Common myeloid progenitor, CD34-positive (primary cell): ENCODE measurements around the gene BICRA.

Experiments
- CTCF ChIA-PET: fragments of 350-600 bp; sonication (Branson Sonifier 250); formaldehyde crosslinking; loops from one replicate; lab custom pipeline; 2021; ENCODE audit warnings: antibody characterized with exemption; lab: Charles Lee
- POLR2A ChIA-PET: fragments of 350-600 bp; sonication (Branson Sonifier 250); formaldehyde crosslinking; loops from one replicate; lab custom pipeline; 2021; ENCODE audit warnings: antibody characterized with exemption; lab: Charles Lee
- DNase-seq, 3 donors: peaks; one replicate each; pipeline versions ENCODE4 v3.0.0 to v3.0.0-alpha.2; 2013
- H3K27ac ChIP-seq, 2 experiments: 1 replicate in 1 of 2; 2 replicates in 1 of 2; pipeline ENCODE4 v1.7.0; 2013; ENCODE audit warnings: inconsistent platforms in 2 of 2, low read length in 2 of 2, mild to moderate bottlenecking in 2 of 2, low read depth in 1 of 2, moderate library complexity in 1 of 2; ENCODE audit not compliant: severe bottlenecking in 2 of 2, insufficient read depth in 1 of 2, poor library complexity in 1 of 2
- H3K27me3 ChIP-seq, 5 experiments: replicated peaks in 2 of 5; 1 replicate in 3 of 5; 2 replicates in 2 of 5; pipeline versions ENCODE4 v1.6.1 to v1.7.0; 2013; ENCODE audit warnings: low read length in 4 of 5, mild to moderate bottlenecking in 2 of 5, moderate library complexity in 2 of 5, inconsistent platforms in 1 of 5; ENCODE audit not compliant: insufficient read depth in 5 of 5, control insufficient read depth in 4 of 5
- H3K36me3 ChIP-seq, 4 experiments: 1 replicate in 2 of 4; 2 replicates in 2 of 4; pipeline versions ENCODE4 v1.6.1 to v1.7.0; 2013; ENCODE audit warnings: low read length in 3 of 4, control low read depth in 1 of 4, mild to moderate bottlenecking in 1 of 4; ENCODE audit not compliant: control insufficient read depth in 4 of 4, insufficient read depth in 4 of 4
- H3K4me1 ChIP-seq, 4 experiments: 1 replicate in 3 of 4; 2 replicates in 1 of 4; pipeline versions ENCODE4 v1.6.1 to v1.7.1; 2013; ENCODE audit warnings: low read length in 3 of 4, mild to moderate bottlenecking in 3 of 4, control low read depth in 1 of 4, inconsistent platforms in 1 of 4, moderate library complexity in 1 of 4; ENCODE audit not compliant: control insufficient read depth in 4 of 4, insufficient read depth in 4 of 4; ENCODE audit errors: control extremely low read depth in 1 of 4
- H3K4me3 ChIP-seq, 7 experiments: 1 replicate in 4 of 7; 2 replicates in 3 of 7; pipeline versions ENCODE4 v1.5.1 to v1.7.0; 2013; ENCODE audit warnings: mild to moderate bottlenecking in 7 of 7, low read length in 6 of 7, moderate library complexity in 6 of 7, inconsistent platforms in 2 of 7, low read depth in 2 of 7, control low read depth in 1 of 7; ENCODE audit not compliant: insufficient read depth in 4 of 7, control insufficient read depth in 1 of 7; ENCODE audit errors: extremely low read depth in 1 of 7
- H3K9me3 ChIP-seq, 5 experiments: 1 replicate in 4 of 5; 2 replicates in 1 of 5; pipeline versions ENCODE4 v1.6.1 to v1.7.1; 2013; ENCODE audit warnings: low read length in 4 of 5, mild to moderate bottlenecking in 2 of 5, inconsistent platforms in 1 of 5, low read depth in 1 of 5, moderate library complexity in 1 of 5; ENCODE audit not compliant: control insufficient read depth in 4 of 5, insufficient read depth in 2 of 5; ENCODE audit errors: control extremely low read depth in 1 of 5
- WGBS: methylation state at CpG from one replicate; pipeline ENCODE4 v1.1.5; 2013; ENCODE audit not compliant: insufficient coverage; 5-methylcytosine and 5-hydroxymethylcytosine counted together

BICRA gene

GRCh38 chr19:47674548-47674947 is 65.6 kb downstream of the BICRA start:
- H3K27me3 ChIP-seq: no peaks in the 10 kb centered on the region
- H3K9me3 ChIP-seq: no peaks in the 10 kb centered on the region
- H3K27ac ChIP-seq: no peak overlapping the region
- 67% methylated on average over 2 of the region's 5 CpGs for WGBS
- ChIA-PET POLR2A (no interaction called here), CTCF (interaction anchor here (0.6 to 1.7 kb wide), 2 partner anchors 13 to 381 kb away, joined by 3 read pairs; no protein-coding TSS in a partner anchor)
- no peak for DNase-seq
- no peaks in the 10 kb centered on the region for H3K4me1 ChIP-seq
- H3K36me3 ChIP-seq: peaks cover 2 to 42% (median 23%) of the 10 kb centered on the region in 4 experiments
- H3K4me3 ChIP-seq: no peak overlapping the region

- no peak overlapping the region for H3K4me3 ChIP-seq
- CTCF ChIA-PET: interaction anchor here (0.6 to 0.7 kb wide), 2 partner anchors 11 to 382 kb away, joined by 3 read pairs; no protein-coding TSS in a partner anchor
- POLR2A ChIA-PET: no interaction called here
- peaks cover 2 to 49% (median 26%) of the 10 kb centered on the region in 4 experiments for H3K36me3 ChIP-seq
- no peak for DNase-seq
- H3K4me1 ChIP-seq: no peaks in the 10 kb centered on the region
- H3K9me3 ChIP-seq: no peaks in the 10 kb centered on the region
- 98% methylated on average over 12 of the region's 12 CpGs for WGBS
- H3K27ac ChIP-seq: no peak overlapping the region
- H3K27me3 ChIP-seq: no peaks in the 10 kb centered on the region
These were observed 66.3 kb downstream of the BICRA start for GRCh38 chr19:47675271-47675670.

- WGBS: 100% methylated on average over 6 of the region's 8 CpGs
- H3K27me3 ChIP-seq: no peaks in the 10 kb centered on the region
- ChIA-PET POLR2A (no interaction called here), CTCF (interaction anchor here (0.7 kb wide), 1 partner anchor 11 kb away, joined by 3 read pairs; no protein-coding TSS in a partner anchor)
- peaks cover 5 to 55% (median 28%) of the 10 kb centered on the region in 4 experiments for H3K36me3 ChIP-seq
- H3K4me1 ChIP-seq: no peaks in the 10 kb centered on the region
- DNase-seq: no peak
- no peaks in the 10 kb centered on the region for H3K9me3 ChIP-seq
- no peak overlapping the region for H3K4me3 ChIP-seq
- no peak overlapping the region for H3K27ac ChIP-seq
These were observed 66.9 kb downstream of the BICRA start for GRCh38 chr19:47675859-47676258.

GRCh38 chr19:47676811-47677210 is 67.9 kb downstream of the BICRA start:
- CTCF ChIA-PET: no interaction called here
- 98% methylated on average over 5 of the region's 8 CpGs for WGBS

GRCh38 chr19:47679251-47679900 is 70.4 kb downstream of the BICRA start:
- no peaks in the 10 kb centered on the region for H3K9me3 ChIP-seq
- H3K27ac ChIP-seq: no peak overlapping the region
- no peaks in the 10 kb centered on the region for H3K27me3 ChIP-seq
- H3K4me1 ChIP-seq: no peaks in the 10 kb centered on the region
- ChIA-PET POLR2A (no interaction called here), CTCF (interaction anchor here (0.6 kb wide), 1 partner anchor 399 kb away, joined by 3 read pairs; no protein-coding TSS in a partner anchor)
- WGBS: 97% methylated on average over 23 of the region's 30 CpGs
- no peak overlapping the region for H3K4me3 ChIP-seq
- DNase-seq: no peak
- peaks cover 5 to 55% (median 26%) of the 10 kb centered on the region in 4 experiments for H3K36me3 ChIP-seq

More at GRCh38 chr19:47676811-47677210, 67.9 kb downstream of the BICRA start:
- POLR2A ChIA-PET: no interaction called here
- H3K4me1 ChIP-seq: no peaks in the 10 kb centered on the region
- H3K27me3 ChIP-seq: no peaks in the 10 kb centered on the region
- H3K27ac ChIP-seq: no peak overlapping the region
- no peaks in the 10 kb centered on the region for H3K9me3 ChIP-seq
- DNase-seq: no peak
- H3K4me3 ChIP-seq: no peak overlapping the region
- H3K36me3 ChIP-seq: peaks cover 5 to 62% (median 31%) of the 10 kb centered on the region in 4 experiments

GRCh38 chr19:47679922-47680857 is 71.3 kb downstream of the BICRA start:
- ChIA-PET CTCF (no interaction called here), POLR2A (no interaction called here)
- Histone ChIP-seq H3K27ac (no peak overlapping the region), H3K4me1 (no peaks in the 10 kb centered on the region), H3K4me3 (no peak overlapping the region), H3K27me3 (no peaks in the 10 kb centered on the region), H3K9me3 (no peaks in the 10 kb centered on the region), H3K36me3 (peaks cover 5 to 50% (median 22%) of the 10 kb centered on the region in 4 experiments)
- no peak for DNase-seq
- 97% methylated on average over 82 of the region's 90 CpGs for WGBS
